ENCODE data around the gene FNBP1.
A peak's percentile ranks its signal among the peaks of the same experiment; 100 is the strongest.

The FNBP1 gene

DNA sequence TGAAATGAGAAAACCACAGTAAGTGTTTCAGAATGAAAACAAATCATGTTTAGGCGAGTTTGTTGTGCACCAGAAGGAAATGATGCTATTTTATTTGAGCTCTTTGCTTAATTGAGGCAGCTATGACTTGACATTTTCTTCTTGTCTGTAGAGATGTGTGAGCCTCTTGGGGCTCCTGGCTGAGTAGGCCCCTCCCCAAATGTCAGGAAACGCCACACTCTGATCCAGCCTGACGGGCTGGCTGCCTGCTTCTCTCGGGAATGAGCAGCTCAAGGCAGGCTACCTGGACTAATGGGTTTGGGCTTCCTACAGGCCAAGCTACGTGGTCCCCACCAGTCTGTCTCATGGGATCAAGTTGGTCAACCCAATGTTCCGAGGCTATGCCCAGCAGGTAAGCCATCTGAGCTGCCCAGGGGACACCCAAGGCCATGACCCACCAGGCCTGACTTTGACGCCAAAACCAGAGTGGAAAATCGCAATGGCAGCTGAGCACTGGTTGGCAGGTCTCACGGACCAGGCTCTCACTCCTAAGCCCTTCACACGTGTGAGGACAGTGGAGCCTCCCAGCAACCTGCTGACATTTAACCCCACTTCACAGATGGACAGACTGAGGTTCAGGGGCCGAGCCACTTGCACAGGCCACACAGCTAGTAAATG lies 177.9 kb downstream of the FNBP1 start:
- no peak for TF ChIP-seq ZC3H10 (CRISPR knock-in tag; IDR thresholded peaks at IDR 0.05)
- no peak for TF ChIP-seq ZFP30 (CRISPR knock-in tag; IDR thresholded peaks at IDR 0.05)
- TF ChIP-seq, protein P1, sequence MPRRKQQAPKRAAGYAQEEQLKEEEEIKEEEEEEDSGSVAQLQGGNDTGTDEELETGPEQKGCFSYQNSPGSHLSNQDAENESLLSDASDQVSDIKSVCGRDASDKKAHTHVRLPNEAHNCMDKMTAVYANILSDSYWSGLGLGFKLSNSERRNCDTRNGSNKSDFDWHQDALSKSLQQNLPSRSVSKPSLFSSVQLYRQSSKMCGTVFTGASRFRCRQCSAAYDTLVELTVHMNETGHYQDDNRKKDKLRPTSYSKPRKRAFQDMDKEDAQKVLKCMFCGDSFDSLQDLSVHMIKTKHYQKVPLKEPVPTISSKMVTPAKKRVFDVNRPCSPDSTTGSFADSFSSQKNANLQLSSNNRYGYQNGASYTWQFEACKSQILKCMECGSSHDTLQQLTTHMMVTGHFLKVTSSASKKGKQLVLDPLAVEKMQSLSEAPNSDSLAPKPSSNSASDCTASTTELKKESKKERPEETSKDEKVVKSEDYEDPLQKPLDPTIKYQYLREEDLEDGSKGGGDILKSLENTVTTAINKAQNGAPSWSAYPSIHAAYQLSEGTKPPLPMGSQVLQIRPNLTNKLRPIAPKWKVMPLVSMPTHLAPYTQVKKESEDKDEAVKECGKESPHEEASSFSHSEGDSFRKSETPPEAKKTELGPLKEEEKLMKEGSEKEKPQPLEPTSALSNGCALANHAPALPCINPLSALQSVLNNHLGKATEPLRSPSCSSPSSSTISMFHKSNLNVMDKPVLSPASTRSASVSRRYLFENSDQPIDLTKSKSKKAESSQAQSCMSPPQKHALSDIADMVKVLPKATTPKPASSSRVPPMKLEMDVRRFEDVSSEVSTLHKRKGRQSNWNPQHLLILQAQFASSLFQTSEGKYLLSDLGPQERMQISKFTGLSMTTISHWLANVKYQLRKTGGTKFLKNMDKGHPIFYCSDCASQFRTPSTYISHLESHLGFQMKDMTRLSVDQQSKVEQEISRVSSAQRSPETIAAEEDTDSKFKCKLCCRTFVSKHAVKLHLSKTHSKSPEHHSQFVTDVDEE (CRISPR knock-in tag; IDR thresholded peaks at IDR 0.05), result no peak
- no peak for TF ChIP-seq TOX (CRISPR knock-in tag; IDR thresholded peaks at IDR 0.05; ENCODE audit: borderline replicate concordance)
- no peak for TF ChIP-seq ISL1 (CRISPR knock-in tag; IDR thresholded peaks at IDR 0.05)
- TF ChIP-seq, protein P2, sequence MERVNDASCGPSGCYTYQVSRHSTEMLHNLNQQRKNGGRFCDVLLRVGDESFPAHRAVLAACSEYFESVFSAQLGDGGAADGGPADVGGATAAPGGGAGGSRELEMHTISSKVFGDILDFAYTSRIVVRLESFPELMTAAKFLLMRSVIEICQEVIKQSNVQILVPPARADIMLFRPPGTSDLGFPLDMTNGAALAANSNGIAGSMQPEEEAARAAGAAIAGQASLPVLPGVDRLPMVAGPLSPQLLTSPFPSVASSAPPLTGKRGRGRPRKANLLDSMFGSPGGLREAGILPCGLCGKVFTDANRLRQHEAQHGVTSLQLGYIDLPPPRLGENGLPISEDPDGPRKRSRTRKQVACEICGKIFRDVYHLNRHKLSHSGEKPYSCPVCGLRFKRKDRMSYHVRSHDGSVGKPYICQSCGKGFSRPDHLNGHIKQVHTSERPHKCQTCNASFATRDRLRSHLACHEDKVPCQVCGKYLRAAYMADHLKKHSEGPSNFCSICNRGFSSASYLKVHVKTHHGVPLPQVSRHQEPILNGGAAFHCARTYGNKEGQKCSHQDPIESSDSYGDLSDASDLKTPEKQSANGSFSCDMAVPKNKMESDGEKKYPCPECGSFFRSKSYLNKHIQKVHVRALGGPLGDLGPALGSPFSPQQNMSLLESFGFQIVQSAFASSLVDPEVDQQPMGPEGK (CRISPR knock-in tag; IDR thresholded peaks at IDR 0.05; ENCODE audit: borderline replicate concordance), result no peak
- TF ChIP-seq ZNF70 (CRISPR knock-in tag; IDR thresholded peaks at IDR 0.05), result no peak
- TF ChIP-seq, protein P3, sequence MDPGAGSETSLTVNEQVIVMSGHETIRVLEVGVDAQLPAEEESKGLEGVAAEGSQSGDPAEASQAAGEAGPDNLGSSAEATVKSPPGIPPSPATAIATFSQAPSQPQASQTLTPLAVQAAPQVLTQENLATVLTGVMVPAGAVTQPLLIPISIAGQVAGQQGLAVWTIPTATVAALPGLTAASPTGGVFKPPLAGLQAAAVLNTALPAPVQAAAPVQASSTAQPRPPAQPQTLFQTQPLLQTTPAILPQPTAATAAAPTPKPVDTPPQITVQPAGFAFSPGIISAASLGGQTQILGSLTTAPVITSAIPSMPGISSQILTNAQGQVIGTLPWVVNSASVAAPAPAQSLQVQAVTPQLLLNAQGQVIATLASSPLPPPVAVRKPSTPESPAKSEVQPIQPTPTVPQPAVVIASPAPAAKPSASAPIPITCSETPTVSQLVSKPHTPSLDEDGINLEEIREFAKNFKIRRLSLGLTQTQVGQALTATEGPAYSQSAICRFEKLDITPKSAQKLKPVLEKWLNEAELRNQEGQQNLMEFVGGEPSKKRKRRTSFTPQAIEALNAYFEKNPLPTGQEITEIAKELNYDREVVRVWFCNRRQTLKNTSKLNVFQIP (CRISPR knock-in tag; IDR thresholded peaks at IDR 0.05; ENCODE audit: borderline replicate concordance, low read depth), result no peak
- no peak for TF ChIP-seq ZNF8 (CRISPR knock-in tag; IDR thresholded peaks at IDR 0.05)
- TF ChIP-seq TCF4 (CRISPR knock-in tag; IDR thresholded peaks at IDR 0.05; ENCODE audit: borderline replicate concordance), result no peak
- no peak for TF ChIP-seq BACH2 (CRISPR knock-in tag; IDR thresholded peaks at IDR 0.05; ENCODE audit: borderline replicate concordance)
- TF ChIP-seq, protein P4, sequence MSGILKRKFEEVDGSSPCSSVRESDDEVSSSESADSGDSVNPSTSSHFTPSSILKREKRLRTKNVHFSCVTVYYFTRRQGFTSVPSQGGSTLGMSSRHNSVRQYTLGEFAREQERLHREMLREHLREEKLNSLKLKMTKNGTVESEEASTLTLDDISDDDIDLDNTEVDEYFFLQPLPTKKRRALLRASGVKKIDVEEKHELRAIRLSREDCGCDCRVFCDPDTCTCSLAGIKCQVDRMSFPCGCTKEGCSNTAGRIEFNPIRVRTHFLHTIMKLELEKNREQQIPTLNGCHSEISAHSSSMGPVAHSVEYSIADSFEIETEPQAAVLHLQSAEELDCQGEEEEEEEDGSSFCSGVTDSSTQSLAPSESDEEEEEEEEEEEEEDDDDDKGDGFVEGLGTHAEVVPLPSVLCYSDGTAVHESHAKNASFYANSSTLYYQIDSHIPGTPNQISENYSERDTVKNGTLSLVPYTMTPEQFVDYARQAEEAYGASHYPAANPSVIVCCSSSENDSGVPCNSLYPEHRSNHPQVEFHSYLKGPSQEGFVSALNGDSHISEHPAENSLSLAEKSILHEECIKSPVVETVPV (CRISPR knock-in tag; IDR thresholded peaks at IDR 0.05), result no peak
- no peak for TF ChIP-seq RARB (CRISPR knock-in tag; IDR thresholded peaks at IDR 0.05)
- no peak for TF ChIP-seq ZFP3 (CRISPR knock-in tag; IDR thresholded peaks at IDR 0.05)
- no peak for TF ChIP-seq SNAI2 (CRISPR knock-in tag; IDR thresholded peaks at IDR 0.05)
- no peak for TF ChIP-seq GLIS3 (CRISPR knock-in tag; IDR thresholded peaks at IDR 0.05)
- ATAC-seq, result no peak

DNA sequence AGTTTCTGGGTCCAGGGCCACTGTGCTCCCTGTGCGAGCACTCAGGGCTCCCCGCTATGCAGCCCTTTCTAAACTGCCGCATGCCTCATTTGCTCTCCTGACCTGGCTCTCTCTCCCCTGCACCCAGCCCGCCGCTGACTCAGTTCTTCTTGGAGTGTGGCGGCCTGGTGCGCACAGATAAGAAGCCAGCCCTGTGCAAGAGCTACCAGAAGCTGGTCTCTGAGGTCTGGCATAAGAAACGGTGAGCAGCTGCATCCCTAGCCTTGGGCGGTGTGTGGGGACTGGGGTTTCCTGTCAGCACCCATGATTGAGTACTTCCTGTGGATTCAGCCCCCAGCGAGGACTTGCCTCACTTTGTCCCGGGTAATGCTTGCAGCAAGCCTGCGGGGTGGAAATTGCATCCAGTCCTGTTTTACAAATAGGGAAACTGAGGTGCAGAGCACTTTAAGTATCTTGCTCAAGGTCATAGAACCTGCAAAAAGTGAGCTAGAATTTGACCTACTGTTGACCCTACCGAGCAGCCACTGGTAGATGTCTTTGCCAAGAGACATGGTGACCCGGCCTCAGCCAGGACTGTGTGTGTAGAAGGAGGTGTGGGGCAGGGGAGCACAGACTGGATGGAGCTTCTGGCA lies 179.8 kb downstream of the FNBP1 start:
- TF ChIP-seq ARNTL (CRISPR knock-in tag; IDR thresholded peaks at IDR 0.05; ENCODE audit: borderline replicate concordance, low read depth) (no peak), TCF4 (CRISPR knock-in tag; IDR thresholded peaks at IDR 0.05; ENCODE audit: borderline replicate concordance) (peak; percentile 73), ZNF8 (CRISPR knock-in tag; IDR thresholded peaks at IDR 0.05) (0 out of 2 replicates have a peak, but pooled peaks have one; percentile 7), ZNF70 (CRISPR knock-in tag; IDR thresholded peaks at IDR 0.05) (peak; percentile 44; the same call in 1 of the 2 replicates)
- peak; percentile 60 for ATAC-seq

DNA sequence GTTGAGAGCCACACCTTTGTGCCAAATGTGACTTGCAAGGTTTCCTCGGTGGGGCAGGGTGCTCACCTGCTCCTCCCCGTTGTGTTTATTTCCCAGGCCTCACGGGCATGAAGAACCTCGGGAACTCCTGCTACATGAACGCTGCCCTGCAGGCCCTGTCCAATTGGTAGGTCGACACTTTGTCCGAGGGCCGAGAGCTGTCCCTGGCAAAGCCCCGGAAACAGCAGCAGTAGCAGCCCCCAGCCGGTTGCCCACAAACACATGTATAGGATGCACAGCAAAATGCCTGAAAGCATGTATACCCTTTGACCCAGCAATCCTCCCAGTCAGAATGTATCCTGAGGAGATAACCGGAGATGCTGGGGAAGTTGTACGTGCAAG lies 181.6 kb downstream of the FNBP1 start:
- TF ChIP-seq GLIS3 (CRISPR knock-in tag; IDR thresholded peaks at IDR 0.05), result no peak
- no peak for TF ChIP-seq ZFP30 (CRISPR knock-in tag; IDR thresholded peaks at IDR 0.05)
- TF ChIP-seq, protein P4 (CRISPR knock-in tag; IDR thresholded peaks at IDR 0.05), result no peak
- TF ChIP-seq PPARA (CRISPR knock-in tag; IDR thresholded peaks at IDR 0.05; ENCODE audit: borderline replicate concordance), result no peak
- TF ChIP-seq, protein P1 (CRISPR knock-in tag; IDR thresholded peaks at IDR 0.05), result no peak
- TF ChIP-seq, protein P5, sequence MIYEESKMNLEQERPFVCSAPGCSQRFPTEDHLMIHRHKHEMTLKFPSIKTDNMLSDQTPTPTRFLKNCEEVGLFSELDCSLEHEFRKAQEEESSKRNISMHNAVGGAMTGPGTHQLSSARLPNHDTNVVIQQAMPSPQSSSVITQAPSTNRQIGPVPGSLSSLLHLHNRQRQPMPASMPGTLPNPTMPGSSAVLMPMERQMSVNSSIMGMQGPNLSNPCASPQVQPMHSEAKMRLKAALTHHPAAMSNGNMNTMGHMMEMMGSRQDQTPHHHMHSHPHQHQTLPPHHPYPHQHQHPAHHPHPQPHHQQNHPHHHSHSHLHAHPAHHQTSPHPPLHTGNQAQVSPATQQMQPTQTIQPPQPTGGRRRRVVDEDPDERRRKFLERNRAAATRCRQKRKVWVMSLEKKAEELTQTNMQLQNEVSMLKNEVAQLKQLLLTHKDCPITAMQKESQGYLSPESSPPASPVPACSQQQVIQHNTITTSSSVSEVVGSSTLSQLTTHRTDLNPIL (CRISPR knock-in tag; IDR thresholded peaks at IDR 0.05; ENCODE audit: low read depth), result no peak
- no peak for TF ChIP-seq RARB (CRISPR knock-in tag; IDR thresholded peaks at IDR 0.05)
- TF ChIP-seq, protein P2 (CRISPR knock-in tag; IDR thresholded peaks at IDR 0.05; ENCODE audit: borderline replicate concordance), result no peak
- TF ChIP-seq ZC3H10 (CRISPR knock-in tag; IDR thresholded peaks at IDR 0.05), result no peak
- no peak for TF ChIP-seq BACH2 (CRISPR knock-in tag; IDR thresholded peaks at IDR 0.05; ENCODE audit: borderline replicate concordance)
- no peak for TF ChIP-seq ZNF70 (CRISPR knock-in tag; IDR thresholded peaks at IDR 0.05)
- no peak for TF ChIP-seq ARNTL (CRISPR knock-in tag; IDR thresholded peaks at IDR 0.05; ENCODE audit: borderline replicate concordance, low read depth)
- ATAC-seq, result no peak

Data from SK-N-SH treated with all-trans-retinoic acid at 6 μM for 48 hours (cell line).